HepG2 (cell line): ENCODE data around the gene CROCC. TPM values are rescaled to one million over a fixed set of nuclear protein-coding genes. Genes with fewer than 3 reads are reported as not detected.
A peak's percentile ranks its signal among the peaks of the same experiment; 100 is the strongest.

Source experiments
- ATAC-seq: fragments of 200-7000 bp; cut with Tn5 transposase; 3 replicates; pipeline ENCODE4 v1.9.1; 2020; ENCODE audit warnings: mild to moderate bottlenecking, moderate library complexity
- BruUV-seq: library from RNA; stranded (reverse); fragments of 400-500 nt; replicated peaks from 2 replicates; lab custom pipeline; 2021; lab: Mats Ljungman, UMichigan
- CTCF ChIA-PET: fragments of 300-600 bp; formaldehyde crosslinking; extraction: SDS; loops from one replicate; lab custom pipeline; 2021; ENCODE audit warnings: low total read pairs, inconsistent platforms, low intra/inter-chr PET ratio; lab: Yijun Ruan, JAX
- POLR2A ChIA-PET: fragments of 350-600 bp; sonication (Branson Sonifier 250); formaldehyde crosslinking; loops from one replicate; lab custom pipeline; 2020; ENCODE audit warnings: antibody characterized with exemption, inconsistent platforms; lab: Yijun Ruan, JAX
- DNase-seq: peaks from one replicate; pipeline ENCODE4 v3.0.0-alpha.2; 2015; ENCODE audit warnings: low spot score
- FAIRE-seq: peaks from 3 replicates; lab custom pipeline; 2011; peaks lifted over from hg19 to GRCh38; lab: Jason Lieb, UNC
- H2AFZ ChIP-seq: one replicate; pipeline ENCODE4 v1.6.1; 2011; ENCODE audit warnings: low read length, inconsistent platforms
- H3K27ac ChIP-seq: fragments of 300-600 bp; 3 replicates; pipeline ENCODE4 v1.8.0; 2011; ENCODE audit warnings: mixed run types, mild to moderate bottlenecking, mixed read lengths, low read length, inconsistent platforms; ENCODE audit not compliant: insufficient read depth; ENCODE audit errors: extremely low read length
- H3K27me3 ChIP-seq, 2 experiments: fragments of 200-600 bp in 1 of 2; 2 replicates in 1 of 2; 3 replicates in 1 of 2; pipeline versions ENCODE4 v1.6.0 to v1.8.0; 2011; ENCODE audit warnings: low read length in 2 of 2, mild to moderate bottlenecking in 2 of 2, moderate library complexity in 2 of 2, inconsistent platforms in 1 of 2; ENCODE audit not compliant: insufficient read depth in 2 of 2, control insufficient read depth in 1 of 2
- H3K36me3 ChIP-seq, 2 experiments: fragments of 200-600 bp in 1 of 2; replicated peaks in 1 of 2; 2 replicates in 1 of 2; 3 replicates in 1 of 2; pipeline versions ENCODE4 v1.5.1 to v1.8.0; 2011; ENCODE audit warnings: low read length in 2 of 2, inconsistent platforms in 1 of 2; ENCODE audit not compliant: insufficient read depth in 2 of 2, control insufficient read depth in 1 of 2
- H3K4me1 ChIP-seq: 2 replicates; pipeline ENCODE4 v1.5.1; 2012; ENCODE audit warnings: low read length, inconsistent platforms; ENCODE audit not compliant: insufficient read depth
- H3K4me2 ChIP-seq: 2 replicates; pipeline ENCODE4 v1.6.0; 2011; ENCODE audit warnings: low read depth, low read length, inconsistent platforms
- H3K4me3 ChIP-seq, 3 experiments: fragments of 200-600 bp in 1 of 3; sonication (generic), shearing (Covaris generic) in 1 of 3; replicated peaks in 1 of 3; 2 replicates each; pipeline ENCODE4 v1.5.1; 2011 to 2016; ENCODE audit warnings: low read length in 3 of 3, inconsistent platforms in 2 of 3, low read depth in 2 of 3, mild to moderate bottlenecking in 2 of 3, control low read depth in 1 of 3, mixed read lengths in 1 of 3; ENCODE audit not compliant: insufficient read depth in 1 of 3
- H3K79me2 ChIP-seq: one replicate; pipeline ENCODE4 v1.6.1; 2011; ENCODE audit warnings: low read length, inconsistent platforms; ENCODE audit not compliant: insufficient read depth
- H3K9ac ChIP-seq: 2 replicates; pipeline ENCODE4 v1.6.0; 2011; ENCODE audit warnings: mild to moderate bottlenecking, low read depth, low read length, inconsistent platforms; ENCODE audit not compliant: insufficient read depth
- H3K9me3 ChIP-seq: 2 replicates; pipeline ENCODE4 v1.5.1; 2012; ENCODE audit warnings: mild to moderate bottlenecking, low read length
- H4K20me1 ChIP-seq: 2 replicates; pipeline ENCODE4 v1.6.0; 2011; ENCODE audit warnings: inconsistent platforms, mild to moderate bottlenecking, low read length, moderate library complexity; ENCODE audit not compliant: insufficient read depth
- NKX3-1 ChIP-seq: sonication (generic); formaldehyde crosslinking; IDR thresholded peaks from 2 replicates; pipeline ENCODE4 v1.5.0; 2020; ENCODE audit warnings: missing genetic modification reagents
- TBL1XR1 ChIP-seq: fragments of 150-350 bp; IDR thresholded peaks from 2 replicates; pipeline ENCODE4 v1.6.1; 2014; ENCODE audit warnings: borderline replicate concordance, low read length; ENCODE audit not compliant: partially characterized antibody
- UBTF ChIP-seq: sonication (generic); formaldehyde crosslinking; IDR thresholded peaks from 2 replicates; pipeline ENCODE4 v1.4.0; 2020; ENCODE audit warnings: mild to moderate bottlenecking, missing genetic modification reagents
- XBP1 ChIP-seq: sonication (generic); formaldehyde crosslinking; IDR thresholded peaks from 2 replicates; pipeline ENCODE4 v1.5.0; 2020; ENCODE audit warnings: missing genetic modification reagents
- ZMAT3 ChIP-seq: sonication (generic); formaldehyde crosslinking; conservative IDR thresholded peaks from 2 replicates; pipeline ENCODE4 v1.7.0; 2021; ENCODE audit warnings: missing genetic modification reagents
- ZNF296 ChIP-seq: sonication (generic); formaldehyde crosslinking; conservative IDR thresholded peaks from 2 replicates; pipeline ENCODE4 v1.5.0; 2020; ENCODE audit warnings: mild to moderate bottlenecking, missing genetic modification reagents
- whole genome bisulfite sequencing: methylation state at CpG from one replicate; pipeline ENCODE4 v1.1.6; 2017; ENCODE audit warnings: low lambda C conversion rate; 5-methylcytosine and 5-hydroxymethylcytosine counted together
- in situ Hi-C: cut with HindIII; loops from 2 replicates; pipeline ENCODE4 v1.10.0; 2017; ENCODE audit warnings: low pct_unique_long_range_greater_than_20kb; ENCODE audit not compliant: extremely low pct_ligation_motif_present
- intact Hi-C: fragments of 100-400 bp; cut with micrococcal nuclease; formaldehyde crosslinking; loops from one replicate; pipeline ENCODE4 v1.10.0; 2022; ENCODE audit not compliant: unreplicated experiment
- polyA plus RNA-seq, 8 experiments: library from polyadenylated mRNA; depleted of rRNA in 3 of 8; stranded (reverse) in 7 of 8; unstranded in 1 of 8; fragments of >200 nt; fragmentation: Illumina TruSeq in 4 of 8; extraction: Trizol in 4 of 8; gene quantifications; 2 replicates each; pipeline versions ENCODE4 v1.2.1 to v1.2.3, GENCODE V29; 2011 to 2016; ENCODE audit warnings: low read depth in 4 of 8, missing spikeins in 1 of 8, mixed read lengths in 1 of 8; ENCODE audit not compliant: insufficient read depth in 1 of 8
- total RNA-seq, 5 experiments: library from RNA; depleted of rRNA; stranded (reverse); fragments of >200 nt; fragmentation: Illumina TruSeq; extraction: Trizol; gene quantifications; 2 replicates each; pipeline ENCODE4 v1.2.3, GENCODE V29; 2016; ENCODE audit warnings: low read depth in 1 of 5

Gene CROCC
- total and polyA plus RNA-seq, 2 of the 13 experiments (the other 11 are each of a cell fraction or from before 2014, with no cell fraction given), result 7.8 to 15.5 TPM

- BruUV-seq, result no TSS peak
- CTCF ChIA-PET, result no interaction called here
- DNase-seq, result no peak
Measured at GRCh38 chr1:16903054-16903453, 18.7 kb upstream of the CROCC start.

More at GRCh38 chr1:16903054-16903453, 18.7 kb upstream of the CROCC start:
- no peaks in the 10 kb centered on the region for H3K79me2 ChIP-seq
- WGBS, result 19% methylated on average over 2 of the region's 2 CpGs
- POLR2A ChIA-PET, result interaction anchor here (0.9 to 1.9 kb wide), 4 partner anchors 8 to 294 kb away, joined by 3 to 6 read pairs (median 4); no protein-coding TSS in a partner anchor
- in situ Hi-C loops, result no loop called here
- H3K27me3 ChIP-seq, result no peaks in the 10 kb centered on the region
- no peaks in the 10 kb centered on the region for H4K20me1 ChIP-seq
- peak overlapping the region; percentile 100 for H3K27ac ChIP-seq
- H3K4me2 ChIP-seq, result peak overlapping the region; percentile 97
- peak overlapping the region; percentile 100; the same call in 1 of the 2 replicates for H3K9ac ChIP-seq
- H2AFZ ChIP-seq, result peak overlapping the region; percentile 95
- peaks cover 34% of the 10 kb centered on the region for H3K4me1 ChIP-seq
- peaks cover 7% of the 10 kb centered on the region; the same call in 1 of the 2 replicates for H3K9me3 ChIP-seq
- FAIRE-seq (no peak), ATAC-seq (no peak)
- H3K4me3 ChIP-seq, result peak overlapping the region; percentile 27 to 83 (median 75); a peak in 4 of 6 replicates
- TF ChIP-seq NKX3-1, result 0 out of 2 replicates have a peak, but pooled peaks have one; percentile 30
- TF ChIP-seq TBL1XR1, result no peak
- no peak for TF ChIP-seq UBTF (CRISPR knock-in tag)
- TF ChIP-seq ZNF296 (CRISPR knock-in tag), result no peak
- 0 out of 2 replicates have a peak, but pooled peaks have one; percentile 38 for TF ChIP-seq XBP1
- no peak for TF ChIP-seq ZMAT3 (CRISPR knock-in tag)
- intact Hi-C loops, result no loop called here
- no peaks in the 10 kb centered on the region for H3K36me3 ChIP-seq
